ENCODE data around the gene SELENOM.
"Not testable (repeated sequence)": the region's sequence is repeated elsewhere in the genome, so short reads cannot be mapped to it uniquely, and the experiment has no call there.

Gene SELENOM

GRCh38 chr22:31106001-31106571 lies 1.3 kb downstream of the SELENOM start:
- no peak for DNase-seq (ENCODE audit: low read depth in 2 of 3, low spot score in 1 of 3)

GRCh38 chr22:31105282-31105929 lies 2.0 kb downstream of the SELENOM start:
- no peak for DNase-seq (ENCODE audit: low read depth in 2 of 3, low spot score in 1 of 3)

DNA sequence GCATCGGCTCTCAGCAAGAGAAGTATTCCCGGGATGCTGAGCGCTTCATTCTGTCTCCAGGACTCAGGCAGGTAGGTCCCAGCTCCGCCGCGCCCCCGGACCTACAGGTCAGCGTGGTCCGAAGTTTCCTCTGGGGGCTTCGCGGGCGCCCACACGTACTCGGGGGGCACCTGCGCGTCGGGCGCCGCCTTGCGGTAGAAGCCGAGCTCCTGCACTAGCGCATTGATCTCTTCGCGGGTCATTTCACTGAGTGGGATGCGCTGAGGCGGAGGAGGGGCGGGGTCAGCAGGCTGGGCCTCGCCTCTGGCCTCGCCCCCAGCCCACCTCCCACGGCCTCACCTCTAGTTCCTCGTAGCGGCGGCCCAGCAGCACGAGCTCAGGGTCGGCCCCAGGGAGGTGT lies 2.5 kb downstream of the SELENOM start:
- DNase-seq (ENCODE audit: low read depth in 2 of 3, low spot score in 1 of 3), result no peak

DNA sequence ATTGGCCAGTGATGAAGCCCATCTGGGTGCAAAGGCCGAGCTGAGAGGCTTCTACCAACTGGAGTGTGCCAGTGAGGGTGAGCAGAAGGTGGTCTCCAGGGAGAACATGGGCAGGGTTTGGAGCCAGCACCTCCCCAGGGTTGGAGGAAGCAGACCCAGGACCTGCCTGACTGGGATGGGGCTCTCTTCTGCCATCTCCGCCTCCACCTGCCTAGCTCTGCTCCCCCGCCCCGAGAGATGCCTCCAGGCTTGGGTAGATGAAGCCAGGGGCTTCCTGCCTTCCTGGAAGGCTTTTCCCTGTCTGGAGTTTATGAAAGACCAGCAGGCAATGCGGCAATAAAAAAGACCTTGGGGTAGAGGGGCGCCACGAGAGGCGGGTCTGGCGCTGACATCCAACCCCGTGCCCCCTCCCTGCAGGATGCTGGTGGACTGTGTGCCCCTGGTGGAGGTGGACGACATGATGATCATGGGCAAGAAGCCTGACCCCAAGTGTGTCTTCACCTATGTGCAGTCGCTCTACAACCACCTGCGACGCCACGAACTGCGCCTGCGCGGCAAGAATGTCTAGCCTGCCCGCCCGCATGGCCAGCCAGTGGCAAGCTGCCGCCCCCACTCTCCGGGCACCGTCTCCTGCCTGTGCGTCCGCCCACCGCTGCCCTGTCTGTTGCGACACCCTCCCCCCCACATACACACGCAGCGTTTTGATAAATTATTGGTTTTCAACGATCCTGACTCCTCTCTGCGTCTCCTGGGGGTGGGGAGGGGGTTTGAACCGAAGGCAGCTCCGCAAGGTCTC lies 3.3 kb downstream of the SELENOM start:
- no peak for DNase-seq (ENCODE audit: low read depth in 2 of 3, low spot score in 1 of 3)

DNA sequence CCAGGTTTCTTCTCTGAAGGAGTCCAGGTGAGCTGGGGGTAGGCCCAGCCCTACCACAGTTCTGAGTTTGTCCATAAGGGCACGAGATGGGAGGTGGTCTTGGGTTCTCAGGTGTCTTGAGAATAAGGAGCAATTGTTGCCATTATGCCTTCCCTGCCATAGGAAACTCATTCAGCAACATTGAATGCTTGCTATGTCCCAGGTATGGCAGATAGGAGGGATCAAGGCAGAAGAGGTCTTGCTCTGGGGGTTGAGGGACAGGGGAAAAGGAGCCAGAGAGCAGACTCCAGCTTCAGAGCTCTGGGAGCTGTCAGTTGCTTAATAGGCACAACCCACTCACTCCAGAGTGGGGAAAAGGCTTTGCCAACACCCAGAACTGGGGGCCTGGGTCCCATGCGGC lies 4.3 kb downstream of the SELENOM start:
- DNase-seq (ENCODE audit: low read depth in 2 of 3, low spot score in 1 of 3), result no peak

- no peak for DNase-seq (ENCODE audit: low read depth in 2 of 3, low spot score in 1 of 3)
Measured at GRCh38 chr22:31102441-31103081, 4.8 kb downstream of the SELENOM start.

DNA sequence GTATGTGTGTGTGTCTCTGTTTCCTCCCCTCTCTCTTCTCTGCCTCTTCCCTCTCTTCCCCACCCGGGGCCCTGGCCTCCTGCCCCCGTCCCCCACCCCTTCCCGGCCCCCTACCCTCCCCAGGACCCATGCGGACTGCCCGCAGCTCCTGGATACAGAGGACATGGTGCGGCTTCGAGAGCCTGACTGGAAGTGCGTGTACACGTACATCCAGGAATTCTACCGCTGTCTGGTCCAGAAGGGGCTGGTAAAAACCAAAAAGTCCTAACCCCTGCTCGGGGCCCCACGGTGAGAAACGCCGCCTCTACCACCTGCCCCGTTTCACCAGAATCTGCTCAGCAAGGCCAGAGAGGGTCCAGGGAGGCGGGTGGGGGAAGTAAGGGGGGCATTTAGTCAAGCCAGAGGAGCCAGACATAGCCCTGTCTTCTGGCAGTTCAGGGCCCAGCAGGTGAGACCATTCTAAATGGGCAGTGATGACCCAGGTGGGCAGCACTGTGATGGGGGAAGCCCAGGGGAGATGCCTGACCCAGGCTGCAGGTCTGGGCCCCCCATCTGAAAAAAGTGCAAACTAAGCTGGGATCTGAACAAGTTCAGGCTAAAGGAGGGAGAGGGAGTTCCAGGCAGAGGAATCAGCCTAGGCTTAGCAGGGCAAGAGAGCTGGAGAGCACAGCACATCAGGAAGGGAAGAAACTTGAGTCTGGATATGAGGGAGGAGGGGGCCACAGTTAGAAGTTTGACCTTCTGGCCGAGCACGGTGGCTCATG lies 6.4 kb downstream of the SELENOM start:
- no peak for DNase-seq (ENCODE audit: low read depth in 2 of 3, low spot score in 1 of 3)

GRCh38 chr22:31099841-31100761 lies 7.3 kb downstream of the SELENOM start:
- DNase-seq (ENCODE audit: low read depth in 2 of 3, low spot score in 1 of 3), result no peak

DNA sequence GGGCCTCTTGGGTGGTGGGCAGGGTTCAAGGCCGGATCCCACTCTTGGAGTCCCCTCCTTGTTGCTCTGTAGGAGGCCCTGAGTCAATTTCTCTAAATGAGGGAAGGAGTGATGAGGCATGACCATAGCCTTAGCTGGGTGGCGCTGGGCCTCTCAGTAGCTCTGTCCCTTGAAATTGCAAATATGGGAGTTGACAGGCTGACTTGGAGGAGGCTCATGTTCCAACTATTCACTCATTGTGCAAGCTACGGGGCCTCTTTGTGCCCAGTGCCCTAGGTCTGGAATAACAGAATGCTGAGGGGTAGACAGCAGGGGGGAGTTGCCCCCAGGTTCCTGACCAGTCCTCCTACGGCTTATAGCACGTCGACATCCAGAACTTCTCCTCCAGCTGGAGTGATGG lies 8.0 kb downstream of the SELENOM start:
- no peak for DNase-seq (ENCODE audit: low read depth in 2 of 3, low spot score in 1 of 3)

GRCh38 chr22:31098632-31099110 lies 8.7 kb downstream of the SELENOM start:
- no peak for DNase-seq (ENCODE audit: low read depth in 2 of 3, low spot score in 1 of 3)

- no peak for DNase-seq (ENCODE audit: low read depth in 2 of 3, low spot score in 1 of 3)
Measured at GRCh38 chr22:31097941-31098631, 9.3 kb downstream of the SELENOM start.

DNA sequence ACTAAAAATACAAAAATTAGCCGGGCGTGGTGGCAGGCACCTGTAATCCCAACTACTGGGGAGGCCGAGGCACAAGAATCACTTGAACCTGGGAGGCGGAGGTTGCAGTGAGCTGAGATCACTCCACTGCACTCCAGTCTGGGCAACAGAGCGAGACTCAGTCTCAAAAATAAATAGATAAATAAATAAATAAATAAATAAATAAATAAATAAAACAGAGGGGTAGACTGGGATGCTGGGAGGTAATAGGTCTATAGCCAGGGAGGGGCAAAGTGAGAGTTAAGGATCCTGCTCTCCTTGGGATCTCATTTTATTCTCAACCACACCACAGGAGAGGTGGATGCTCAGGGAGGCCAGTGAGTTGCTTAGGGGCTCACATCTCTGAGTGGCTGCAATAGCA lies 9.8 kb downstream of the SELENOM start:
- DNase-seq (ENCODE audit: low read depth in 2 of 3, low spot score in 1 of 3), result not testable (repeated sequence)

DNA sequence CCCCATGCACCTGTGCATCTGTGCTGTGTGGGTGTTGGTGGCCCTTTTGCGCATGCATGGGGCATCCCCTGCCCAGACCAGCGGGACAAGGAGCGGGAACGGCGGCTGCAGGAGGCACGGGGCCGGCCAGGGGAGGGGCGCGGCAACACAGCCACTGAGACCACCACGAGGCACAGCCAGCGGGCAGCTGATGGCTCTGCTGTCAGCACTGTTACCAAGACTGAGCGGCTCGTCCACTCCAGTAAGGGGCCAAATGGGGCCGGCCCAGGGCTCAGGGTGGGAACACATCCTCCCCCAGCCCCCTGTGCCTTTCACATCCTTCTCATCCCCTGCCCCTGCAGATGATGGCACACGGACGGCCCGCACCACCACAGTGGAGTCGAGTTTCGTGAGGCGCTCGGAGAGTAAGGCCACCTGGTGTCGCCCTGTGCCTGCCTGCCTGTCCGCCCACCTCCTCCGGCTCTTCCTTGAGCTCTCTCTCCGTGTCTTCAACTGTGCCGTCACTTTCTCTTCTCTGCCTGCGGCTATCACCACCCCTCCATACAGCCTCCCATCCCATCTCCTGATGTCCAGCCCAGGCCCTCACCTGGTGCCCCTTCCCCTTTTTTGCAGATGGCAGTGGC lies 10.6 kb downstream of the SELENOM start:
- DNase-seq (ENCODE audit: low read depth in 2 of 3, low spot score in 1 of 3), result no peak

GRCh38 chr22:31095637-31096249 lies 11.6 kb downstream of the SELENOM start:
- DNase-seq (ENCODE audit: low read depth in 2 of 3, low spot score in 1 of 3), result no peak

- no peak for DNase-seq (ENCODE audit: low read depth in 2 of 3, low spot score in 1 of 3)
Measured at GRCh38 chr22:31094741-31095140, 12.6 kb downstream of the SELENOM start.

- DNase-seq (ENCODE audit: low read depth in 2 of 3, low spot score in 1 of 3), result no peak
Measured at GRCh38 chr22:31094021-31094551, 13.3 kb downstream of the SELENOM start.

- DNase-seq (ENCODE audit: low read depth in 2 of 3, low spot score in 1 of 3), result no peak
Measured at GRCh38 chr22:31093086-31093850, 14.1 kb downstream of the SELENOM start.

All from stimulated activated CD4-positive, alpha-beta T cell treated with anti-CD3 and anti-CD28 coated beads, Interleukin-12 subunit alpha, Interleukin-12 subunit beta, amount 100 ng/mL, for 48 hours (primary cell).